ENCODE measurements around the gene OTX2. TPM values are rescaled to one million over a fixed set of nuclear protein-coding genes. Genes with fewer than 3 reads are reported as not detected.

Gene OTX2
- total RNA-seq (2014; rRNA removed; shearing (Covaris generic)) = not detected in 2 replicates

GRCh38 chr14:56810147-56810719 lies at the start of gene OTX2:
TSS of gene OTX2 (minus strand) at chr14:56810479. CDS start at chr14:56805456, 5,023 bp downstream.
- H3K9me3 ChIP-seq (replicated peaks) = no peaks in the 10 kb centered on the region; the same call in 1 of the 2 replicates
- H3K4me1 ChIP-seq (replicated peaks) = no peaks in the 10 kb centered on the region
- peaks cover 38% of the 10 kb centered on the region for H3K27me3 ChIP-seq (replicated peaks)
- H3K36me3 ChIP-seq = no peaks in the 10 kb centered on the region
- no peak for DNase-seq (ENCODE audit: low read depth in 1 of 2, low spot score in 2 of 2)
- H3K4me3 ChIP-seq = no peak within 1 kb of the TSS
- no peak within 1 kb of the TSS for H3K27ac ChIP-seq

- no peaks in the 10 kb centered on the region for H3K4me1 ChIP-seq (replicated peaks)
- no peak overlapping the region for H3K4me3 ChIP-seq
- no peaks in the 10 kb centered on the region for H3K36me3 ChIP-seq
- DNase-seq (ENCODE audit: low read depth in 1 of 2, low spot score in 2 of 2) = no peak
- H3K27ac ChIP-seq = no peak overlapping the region
- no peaks in the 10 kb centered on the region for H3K9me3 ChIP-seq (replicated peaks)
- peaks cover 16% of the 10 kb centered on the region; the same call in 1 of the 2 replicates for H3K27me3 ChIP-seq (replicated peaks)
Observed at GRCh38 chr14:56858422-56858821, 48.1 kb upstream of the OTX2 start.

GRCh38 chr14:56857216-56857615 lies 46.9 kb upstream of the OTX2 start:
- no peak for DNase-seq (ENCODE audit: low read depth in 1 of 2, low spot score in 2 of 2)
- Histone ChIP-seq H3K27me3 (replicated peaks) (peaks cover 16% of the 10 kb centered on the region; the same call in 1 of the 2 replicates), H3K9me3 (replicated peaks) (no peaks in the 10 kb centered on the region), H3K27ac (no peak overlapping the region), H3K36me3 (no peaks in the 10 kb centered on the region), H3K4me3 (no peak overlapping the region), H3K4me1 (replicated peaks) (no peaks in the 10 kb centered on the region)

- H3K4me1 ChIP-seq (replicated peaks) = no peaks in the 10 kb centered on the region
- DNase-seq (ENCODE audit: low read depth in 1 of 2, low spot score in 2 of 2) = no peak
- H3K27ac ChIP-seq = no peak overlapping the region
- H3K9me3 ChIP-seq (replicated peaks) = no peaks in the 10 kb centered on the region
- H3K27me3 ChIP-seq (replicated peaks) = peaks cover 16% of the 10 kb centered on the region; the same call in 1 of the 2 replicates
- H3K36me3 ChIP-seq = no peaks in the 10 kb centered on the region
- no peak overlapping the region for H3K4me3 ChIP-seq
Observed at GRCh38 chr14:56855891-56856461, 45.7 kb upstream of the OTX2 start.

DNA sequence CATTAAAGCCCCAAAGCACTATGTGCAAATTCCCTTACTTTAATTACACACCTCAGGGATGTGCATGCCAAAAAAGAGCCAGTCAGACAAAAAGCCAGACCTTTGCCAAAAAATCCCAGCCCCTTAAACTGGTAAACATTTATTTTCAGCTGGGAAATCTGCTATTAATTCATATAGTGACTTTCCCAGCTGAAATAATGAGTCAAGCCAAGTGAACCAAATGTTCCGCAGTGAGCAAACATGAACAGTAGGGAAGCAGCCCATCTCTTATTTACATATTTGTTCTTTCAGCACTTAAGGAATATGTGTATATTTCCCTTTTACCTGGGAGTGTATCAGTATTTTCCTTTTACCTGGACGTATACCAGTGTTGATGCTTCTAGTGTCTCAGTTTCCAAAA lies 44.0 kb upstream of the OTX2 start:
- no peak for DNase-seq (ENCODE audit: low read depth in 1 of 2, low spot score in 2 of 2)
- H3K27ac ChIP-seq = no peak overlapping the region
- H3K9me3 ChIP-seq (replicated peaks) = no peaks in the 10 kb centered on the region
- peaks cover 16% of the 10 kb centered on the region; the same call in 1 of the 2 replicates for H3K27me3 ChIP-seq (replicated peaks)
- no peaks in the 10 kb centered on the region for H3K4me1 ChIP-seq (replicated peaks)
- no peak overlapping the region for H3K4me3 ChIP-seq
- H3K36me3 ChIP-seq = no peaks in the 10 kb centered on the region

GRCh38 chr14:56846970-56847930 lies 37.0 kb upstream of the OTX2 start:
- Histone ChIP-seq H3K27me3 (replicated peaks) (no peaks in the 10 kb centered on the region), H3K4me3 (no peak overlapping the region)

GRCh38 chr14:56844406-56845002 lies 34.2 kb upstream of the OTX2 start:
- H3K4me1 ChIP-seq (replicated peaks) = no peaks in the 10 kb centered on the region
- H3K27me3 ChIP-seq (replicated peaks) = 0 out of 2 replicates have a peak, but pooled peaks cover 4% of the 10 kb centered on the region
- no peaks in the 10 kb centered on the region for H3K9me3 ChIP-seq (replicated peaks)
- H3K4me3 ChIP-seq = no peak overlapping the region
- H3K27ac ChIP-seq = no peak overlapping the region
- no peak for DNase-seq (ENCODE audit: low read depth in 1 of 2, low spot score in 2 of 2)
- no peaks in the 10 kb centered on the region for H3K36me3 ChIP-seq

More at GRCh38 chr14:56846970-56847930, 37.0 kb upstream of the OTX2 start:
- Histone ChIP-seq H3K4me1 (replicated peaks) (no peaks in the 10 kb centered on the region), H3K36me3 (no peaks in the 10 kb centered on the region), H3K9me3 (replicated peaks) (no peaks in the 10 kb centered on the region), H3K27ac (no peak overlapping the region)
- DNase-seq (ENCODE audit: low read depth in 1 of 2, low spot score in 2 of 2) = no peak

GRCh38 chr14:56841611-56842010 lies 31.3 kb upstream of the OTX2 start:
- Histone ChIP-seq H3K4me1 (replicated peaks) (no peaks in the 10 kb centered on the region), H3K4me3 (no peak overlapping the region), H3K36me3 (no peaks in the 10 kb centered on the region), H3K9me3 (replicated peaks) (no peaks in the 10 kb centered on the region), H3K27ac (no peak overlapping the region), H3K27me3 (replicated peaks) (0 out of 2 replicates have a peak, but pooled peaks cover 6% of the 10 kb centered on the region)
- DNase-seq (ENCODE audit: low read depth in 1 of 2, low spot score in 2 of 2) = no peak

DNA sequence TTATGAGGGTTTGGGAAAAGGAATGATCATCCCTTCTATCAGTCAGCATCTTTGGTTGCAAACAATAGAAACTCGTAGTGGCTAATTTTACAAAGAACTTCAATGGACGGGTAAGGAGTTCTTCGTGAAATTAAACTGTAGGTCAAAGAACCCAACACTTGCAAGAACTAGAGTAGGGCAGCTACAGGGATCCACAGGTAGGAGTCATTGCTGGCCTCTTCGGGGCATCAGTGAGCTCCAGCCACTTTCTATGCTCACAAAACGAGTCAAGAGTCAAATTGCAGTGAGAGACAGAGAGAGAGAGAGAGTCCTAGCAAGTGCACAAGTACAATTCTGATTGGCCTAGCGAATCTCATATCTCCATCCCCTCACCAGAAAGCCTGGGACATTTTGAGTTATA lies 29.9 kb upstream of the OTX2 start:
- H3K9me3 ChIP-seq (replicated peaks) = no peaks in the 10 kb centered on the region
- no peaks in the 10 kb centered on the region for H3K4me1 ChIP-seq (replicated peaks)
- H3K36me3 ChIP-seq = no peaks in the 10 kb centered on the region
- DNase-seq (ENCODE audit: low read depth in 1 of 2, low spot score in 2 of 2) = no peak
- 0 out of 2 replicates have a peak, but pooled peaks cover 6% of the 10 kb centered on the region for H3K27me3 ChIP-seq (replicated peaks)
- H3K4me3 ChIP-seq = no peak overlapping the region
- no peak overlapping the region for H3K27ac ChIP-seq

DNA sequence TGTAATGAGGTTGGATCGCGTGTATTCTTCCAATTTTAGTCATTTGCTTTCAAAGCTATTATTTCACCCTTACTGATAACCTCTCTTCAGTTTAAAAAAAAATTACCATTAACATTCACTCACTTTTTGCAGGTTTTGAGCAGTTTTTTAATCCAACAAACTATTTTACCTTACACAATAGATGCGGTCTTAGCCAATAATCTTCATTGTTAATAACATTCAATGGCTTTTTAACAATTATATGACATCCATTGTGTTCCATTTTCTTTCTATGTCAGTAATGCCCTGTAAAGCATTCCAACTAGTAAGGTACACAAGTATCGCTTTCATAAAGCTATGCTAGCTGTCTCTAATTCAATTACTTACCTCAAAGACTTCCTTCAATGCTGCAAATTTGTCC lies 18.9 kb upstream of the OTX2 start:
- Histone ChIP-seq H3K9me3 (replicated peaks) (no peaks in the 10 kb centered on the region), H3K27ac (no peak overlapping the region), H3K4me3 (no peak overlapping the region), H3K4me1 (replicated peaks) (no peaks in the 10 kb centered on the region), H3K36me3 (no peaks in the 10 kb centered on the region), H3K27me3 (replicated peaks) (0 out of 2 replicates have a peak, but pooled peaks cover 7% of the 10 kb centered on the region)
- DNase-seq (ENCODE audit: low read depth in 1 of 2, low spot score in 2 of 2) = no peak

DNA sequence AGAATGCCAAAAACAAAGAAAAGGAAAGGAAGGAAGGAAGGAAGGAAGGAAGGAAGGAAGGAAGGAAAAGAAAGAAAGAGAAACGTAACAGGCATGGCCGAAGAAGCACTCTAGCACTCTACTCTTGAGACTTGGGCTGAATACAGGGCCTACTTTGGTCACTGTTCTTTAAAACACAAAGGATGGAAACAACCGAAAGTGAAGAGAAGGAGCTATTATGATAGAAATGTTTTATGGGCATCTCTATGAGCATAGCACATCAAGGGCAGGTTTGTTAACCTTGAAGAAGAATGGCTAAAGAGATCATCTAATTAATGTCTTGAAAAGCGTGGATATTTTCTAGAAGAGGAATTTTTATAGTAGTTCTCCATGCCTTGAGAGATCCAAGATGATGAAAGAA lies 15.9 kb upstream of the OTX2 start:
- Histone ChIP-seq H3K4me3 (no peak overlapping the region), H3K4me1 (replicated peaks) (no peaks in the 10 kb centered on the region), H3K9me3 (replicated peaks) (no peaks in the 10 kb centered on the region), H3K27me3 (replicated peaks) (peaks cover 11% of the 10 kb centered on the region), H3K27ac (no peak overlapping the region), H3K36me3 (no peaks in the 10 kb centered on the region)
- no peak for DNase-seq (ENCODE audit: low read depth in 1 of 2, low spot score in 2 of 2)

- peaks cover 16% of the 10 kb centered on the region for H3K27me3 ChIP-seq (replicated peaks)
- no peaks in the 10 kb centered on the region for H3K9me3 ChIP-seq (replicated peaks)
- H3K27ac ChIP-seq = no peak overlapping the region
- no peaks in the 10 kb centered on the region for H3K4me1 ChIP-seq (replicated peaks)
- H3K4me3 ChIP-seq = no peak overlapping the region
- no peak for DNase-seq (ENCODE audit: low read depth in 1 of 2, low spot score in 2 of 2)
- H3K36me3 ChIP-seq = no peaks in the 10 kb centered on the region
Observed at GRCh38 chr14:56821805-56822610, 11.7 kb upstream of the OTX2 start.

DNA sequence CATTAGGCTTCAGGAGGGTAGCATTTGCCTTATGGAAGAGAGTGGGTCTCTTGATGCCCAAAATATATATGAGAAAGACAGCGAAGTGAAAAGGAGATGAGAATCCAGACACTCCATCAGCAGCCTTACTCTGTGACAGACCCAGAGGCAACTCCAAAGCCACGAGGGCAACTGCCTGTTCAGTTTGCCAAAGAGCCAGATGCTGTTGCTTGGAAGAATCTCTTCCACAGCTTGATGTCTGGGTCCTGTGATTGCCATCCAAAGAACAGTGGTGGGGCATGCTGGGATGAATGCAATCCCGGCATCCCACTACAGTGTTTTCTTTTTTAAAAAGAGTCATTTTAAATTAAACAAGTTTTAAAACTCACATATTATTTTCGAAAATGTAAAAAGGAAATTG lies 10.9 kb upstream of the OTX2 start:
- H3K9me3 ChIP-seq (replicated peaks) = no peaks in the 10 kb centered on the region

More for the DNA sequence above, 10.9 kb upstream of the OTX2 start:
- Histone ChIP-seq H3K36me3 (no peaks in the 10 kb centered on the region), H3K27me3 (replicated peaks) (peaks cover 24% of the 10 kb centered on the region), H3K4me1 (replicated peaks) (no peaks in the 10 kb centered on the region), H3K4me3 (no peak overlapping the region), H3K27ac (no peak overlapping the region)
- no peak for DNase-seq (ENCODE audit: low read depth in 1 of 2, low spot score in 2 of 2)
